Ovary (tissue), 3 donors: ENCODE measurements around the gene SNRPA1.

ENCODE experiments used
- CTCF ChIP-seq, 3 donors: fragments of 450-650 bp in 2 of 3; fragments of 200-600 bp in 1 of 3; IDR thresholded peaks; one replicate each; pipeline versions ENCODE4 v1.5.1 to v1.8.0; 2016 to 2022; ENCODE audit warnings: antibody characterized with exemption in 3 of 3, mild to moderate bottlenecking in 1 of 3
- EP300 ChIP-seq: sonication (generic); formaldehyde crosslinking; IDR thresholded peaks from one replicate; pipeline ENCODE4 v1.6.1; 2017; ENCODE audit warnings: antibody characterized with exemption
- POLR2A ChIP-seq: fragments of 450-650 bp; IDR thresholded peaks from one replicate; pipeline ENCODE4 v1.6.1; 2017; ENCODE audit warnings: antibody characterized with exemption, mild to moderate bottlenecking, moderate library complexity
- donor health status: DM: no; HTN: no; CAD: no.

DNA sequence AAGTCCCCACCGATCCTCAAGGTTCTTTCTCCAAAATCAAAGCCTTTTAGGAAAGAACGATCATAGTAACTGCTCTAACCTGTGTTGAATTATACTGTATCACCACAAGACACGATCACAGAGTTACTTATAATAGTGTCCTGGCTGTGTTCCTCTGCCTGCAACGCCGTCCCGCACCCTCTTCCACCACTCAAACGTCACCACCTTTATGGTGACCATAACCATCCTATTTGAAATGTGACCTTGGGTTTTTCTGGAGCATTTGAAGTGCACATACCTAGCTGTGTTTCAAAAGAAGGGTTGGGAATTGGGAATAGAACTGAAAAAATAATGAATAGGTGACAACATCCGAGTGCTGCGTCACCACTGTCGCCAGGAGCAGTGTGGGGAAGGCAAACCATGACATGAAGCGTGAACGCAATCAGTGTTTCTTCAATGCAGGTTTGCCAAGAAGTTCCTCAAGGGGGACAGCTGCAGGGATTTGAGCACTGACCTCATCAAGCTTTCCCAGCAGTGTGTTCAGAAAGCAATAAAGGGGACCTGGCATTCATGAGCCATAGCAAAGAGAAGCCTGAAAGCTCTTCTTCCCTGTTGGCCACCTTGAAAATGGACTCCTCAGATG lies 17.0 kb downstream of the SNRPA1 start:
- no peak for TF ChIP-seq CTCF (IDR thresholded peaks at IDR 0.05)
- no peak for TF ChIP-seq POLR2A
- no peak for TF ChIP-seq EP300
